Inflammatory macrophage treated with lipopolysaccharide for 1 hour (primary cell): Measurements from ENCODE around the gene CARMIL3.

Source experiments
- DNase-seq, 2 donors: peaks; one replicate each; pipeline ENCODE4 v3.0.0-alpha.2; 2020 to 2022

Gene CARMIL3

GRCh38 chr14:24077086-24077485, 25.3 kb downstream of the CARMIL3 start:
- DNase-seq = no peak

- DNase-seq = no peak
These were observed 26.3 kb downstream of the CARMIL3 start for GRCh38 chr14:24078146-24078545.

- no peak for DNase-seq
These were observed 27.8 kb downstream of the CARMIL3 start for GRCh38 chr14:24079491-24080141.

GRCh38 chr14:24080142-24080530, 28.3 kb downstream of the CARMIL3 start:
- no peak for DNase-seq

GRCh38 chr14:24080888-24081738, 29.3 kb downstream of the CARMIL3 start:
- DNase-seq = peak; percentile 27 to 34

- no peak for DNase-seq
These were observed 30.0 kb downstream of the CARMIL3 start for GRCh38 chr14:24081739-24082211.

GRCh38 chr14:24082411-24083080, 30.7 kb downstream of the CARMIL3 start:
- DNase-seq = no peak

- no peak for DNase-seq
These were observed 31.7 kb downstream of the CARMIL3 start for GRCh38 chr14:24083462-24083861.

- no peak for DNase-seq
These were observed 32.6 kb downstream of the CARMIL3 start for GRCh38 chr14:24084440-24084839.

GRCh38 chr14:24085215-24085614, 33.4 kb downstream of the CARMIL3 start:
- no peak for DNase-seq

GRCh38 chr14:24086193-24086955, 34.6 kb downstream of the CARMIL3 start:
- DNase-seq = no peak

- DNase-seq = no peak
These were observed 35.2 kb downstream of the CARMIL3 start for GRCh38 chr14:24087004-24087403.

- DNase-seq = no peak
These were observed 36.3 kb downstream of the CARMIL3 start for GRCh38 chr14:24088095-24088494.

GRCh38 chr14:24089890-24090289, 38.1 kb downstream of the CARMIL3 start:
- no peak for DNase-seq

- no peak for DNase-seq
These were observed 40.3 kb downstream of the CARMIL3 start for GRCh38 chr14:24092110-24092504.

GRCh38 chr14:24092505-24093206, 40.8 kb downstream of the CARMIL3 start:
- DNase-seq = peak; percentile 82 to 96

GRCh38 chr14:24093207-24093900, 41.5 kb downstream of the CARMIL3 start:
- no peak for DNase-seq

GRCh38 chr14:24093901-24094840, 42.4 kb downstream of the CARMIL3 start, which contains the start of gene PCK2:
Gene PCK2 (plus strand): TSS chr14:24094311. CDS start chr14:24094406, 95 bp downstream.
- peak; percentile 95 to 98 for DNase-seq

- peak in 1 of 2 donors; percentile 20 for DNase-seq
These were observed 43.0 kb downstream of the CARMIL3 start for GRCh38 chr14:24094841-24095270.
